ENCODE results near the gene CNNM2. TPM values are rescaled to one million over a fixed set of nuclear protein-coding genes. Genes with fewer than 3 reads are reported as not detected.

The CNNM2 gene
- total and polyA plus RNA-seq, 4 experiments from 2014 or later, result 3.2 to 14.4 (median 8.2) TPM

DNA sequence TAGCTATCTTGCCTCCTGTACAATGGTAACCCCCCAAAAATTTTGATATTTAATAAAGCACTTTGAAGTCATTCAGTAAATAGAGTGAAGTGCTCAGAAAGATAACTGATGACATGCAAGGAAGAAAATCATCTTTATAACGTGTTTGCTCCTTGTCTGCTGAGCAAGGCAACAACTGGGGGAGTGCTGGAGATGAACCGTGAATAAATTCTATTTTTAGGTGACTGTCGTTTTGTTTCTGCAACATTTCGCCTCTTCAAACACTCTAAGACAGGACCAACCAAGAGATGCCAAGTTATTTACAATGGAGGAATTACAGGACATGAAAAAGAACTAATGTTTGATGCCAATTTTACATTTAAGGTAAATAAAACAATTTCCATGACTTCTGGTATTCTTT lies 39.5 kb upstream of the CNNM2 start:
- ChIA-PET CTCF (ENCODE audit: partially characterized antibody) (no interaction called here), POLR2A (ENCODE audit: partially characterized antibody) (no interaction called here)
- H3K9me3 Mint-ChIP-seq, result no peaks in the 10 kb centered on the region
- H3K36me3 Mint-ChIP-seq, result peaks cover 5 to 7% of the 10 kb centered on the region in 2 donors
- no peaks in the 10 kb centered on the region for H3K27me3 Mint-ChIP-seq
- intact Hi-C loops (cut with micrococcal nuclease), result no loop called here
- H3K4me3 Mint-ChIP-seq, result peak overlapping the region in 1 of 8 donors; percentile 66
- H3K4me1 ChIP-seq (ENCODE audit: insufficient read depth, low read length), result no peaks in the 10 kb centered on the region
- no peaks in the 10 kb centered on the region for H3K36me3 ChIP-seq (ENCODE audit: insufficient read depth, low read length)
- no peak for DNase-seq
- no peaks in the 10 kb centered on the region for H3K27me3 ChIP-seq (ENCODE audit: insufficient read depth, low read length)
- no peaks in the 10 kb centered on the region for H3K9me3 ChIP-seq (ENCODE audit: control insufficient read depth in 1 of 2, low read length in 2 of 2)
- H3K4me1 Mint-ChIP-seq, result no peaks in the 10 kb centered on the region
- no peak overlapping the region for H3K27ac Mint-ChIP-seq
- no peak overlapping the region for H3K4me3 ChIP-seq (ENCODE audit: low read length in 2 of 2)
- H3K27ac ChIP-seq (ENCODE audit: low read depth, low read length), result no peak overlapping the region

DNA sequence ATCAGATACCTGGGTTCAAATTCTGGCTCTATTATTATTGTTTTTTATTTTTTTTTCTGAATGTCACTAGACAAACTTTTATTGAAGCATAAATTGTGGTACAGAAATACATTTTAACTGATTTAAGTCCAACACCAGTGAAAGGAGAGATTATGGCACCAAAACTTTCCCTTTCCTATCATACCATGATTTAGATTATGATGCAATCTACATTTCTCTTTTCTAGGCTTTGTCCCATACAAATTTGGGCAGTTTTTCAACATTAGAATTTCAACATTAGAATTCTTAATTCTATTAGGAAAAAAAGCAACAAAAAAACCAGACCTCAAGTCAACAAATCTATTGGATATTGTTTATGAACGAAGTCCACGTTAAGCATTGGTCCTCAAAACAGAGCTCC lies 37.8 kb upstream of the CNNM2 start:
- Mint-ChIP-seq H3K4me3 (no peak overlapping the region), H3K36me3 (peaks cover 5 to 7% of the 10 kb centered on the region in 2 donors), H3K4me1 (no peaks in the 10 kb centered on the region), H3K27me3 (no peaks in the 10 kb centered on the region), H3K9me3 (no peaks in the 10 kb centered on the region), H3K27ac (no peak overlapping the region)
- no peak for DNase-seq
- POLR2A ChIA-PET (ENCODE audit: partially characterized antibody), result no interaction called here
- no peaks in the 10 kb centered on the region for H3K9me3 ChIP-seq (ENCODE audit: control insufficient read depth in 1 of 2, low read length in 2 of 2)
- no peaks in the 10 kb centered on the region for H3K4me1 ChIP-seq (ENCODE audit: insufficient read depth, low read length)
- no peaks in the 10 kb centered on the region for H3K36me3 ChIP-seq (ENCODE audit: insufficient read depth, low read length)
- no peak overlapping the region for H3K27ac ChIP-seq (ENCODE audit: low read depth, low read length)
- CTCF ChIA-PET (ENCODE audit: partially characterized antibody), result no interaction called here
- no peak overlapping the region for H3K4me3 ChIP-seq (ENCODE audit: low read length in 2 of 2)
- H3K27me3 ChIP-seq (ENCODE audit: insufficient read depth, low read length), result no peaks in the 10 kb centered on the region
- intact Hi-C loops (cut with micrococcal nuclease), result no loop called here

DNA sequence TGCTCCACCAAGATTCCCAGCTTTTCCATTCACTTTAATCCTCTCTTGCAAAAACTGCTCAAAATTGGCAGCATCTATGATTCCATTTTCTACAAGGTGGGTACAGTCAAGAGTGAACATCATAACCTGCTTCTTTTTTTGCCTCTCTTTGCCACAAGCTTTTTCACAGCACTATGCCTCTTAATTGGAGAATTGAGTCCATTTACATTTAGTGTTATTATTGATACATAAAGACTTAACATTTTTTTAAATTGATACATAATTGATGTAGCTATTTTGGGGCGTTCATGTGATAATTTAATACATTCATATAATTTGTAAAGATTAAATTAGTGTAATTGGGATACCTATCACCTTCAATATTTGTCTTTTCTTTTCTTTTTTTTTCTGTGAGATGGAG lies 30.0 kb upstream of the CNNM2 start:
- H3K9me3 Mint-ChIP-seq, result no peaks in the 10 kb centered on the region
- POLR2A ChIA-PET (ENCODE audit: partially characterized antibody), result no interaction called here
- no peak overlapping the region for H3K4me3 Mint-ChIP-seq
- peaks cover 0 to 5% of the 10 kb centered on the region in 2 donors for H3K36me3 Mint-ChIP-seq
- intact Hi-C loops (cut with micrococcal nuclease), result no loop called here
- Histone ChIP-seq H3K4me3 (ENCODE audit: low read length in 2 of 2) (no peak overlapping the region), H3K27me3 (ENCODE audit: insufficient read depth, low read length) (no peaks in the 10 kb centered on the region), H3K4me1 (ENCODE audit: insufficient read depth, low read length) (no peaks in the 10 kb centered on the region), H3K27ac (ENCODE audit: low read depth, low read length) (no peak overlapping the region), H3K9me3 (ENCODE audit: control insufficient read depth in 1 of 2, low read length in 2 of 2) (no peaks in the 10 kb centered on the region), H3K36me3 (ENCODE audit: insufficient read depth, low read length) (no peaks in the 10 kb centered on the region)
- H3K27ac Mint-ChIP-seq, result no peak overlapping the region
- H3K27me3 Mint-ChIP-seq, result no peaks in the 10 kb centered on the region
- CTCF ChIA-PET (ENCODE audit: partially characterized antibody), result interaction anchor here (1.4 kb wide), 1 partner anchor 123 kb away, joined by 3 read pairs; no protein-coding TSS in a partner anchor
- H3K4me1 Mint-ChIP-seq, result no peaks in the 10 kb centered on the region
- DNase-seq, result no peak

DNA sequence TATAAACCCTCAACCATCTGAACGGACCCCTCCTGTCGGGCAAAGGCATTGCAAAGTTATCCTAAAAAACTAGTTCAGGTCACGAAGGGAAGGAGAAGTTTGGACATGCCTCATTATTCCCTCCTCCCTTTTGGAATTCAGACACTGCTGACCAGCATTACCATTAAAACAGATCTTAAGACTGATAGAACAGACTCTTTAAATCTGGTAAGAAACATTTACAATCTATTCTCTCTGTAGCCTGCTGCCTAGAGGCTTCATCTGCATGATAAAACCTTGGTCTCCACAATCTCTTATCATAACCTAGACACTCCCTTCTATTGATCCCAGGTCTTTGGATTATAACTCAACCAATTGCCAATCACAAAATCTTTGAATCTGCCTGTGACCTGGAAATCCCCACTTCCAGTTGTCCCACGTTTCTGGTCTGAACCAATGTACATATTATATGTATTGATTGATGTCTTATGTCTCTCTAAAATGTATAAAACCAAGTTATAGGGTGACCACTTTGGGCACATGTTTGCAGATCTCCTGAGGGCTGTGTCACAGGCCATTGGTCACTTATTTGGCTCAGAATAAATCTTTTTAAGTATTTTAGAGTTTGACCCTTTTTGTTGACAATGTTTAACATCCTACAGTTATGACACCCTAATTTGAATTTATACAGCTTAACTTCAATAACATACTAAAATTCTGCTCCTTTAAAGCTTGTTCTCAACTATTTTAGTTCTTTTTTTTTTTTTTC lies 23.5 kb upstream of the CNNM2 start:
- Mint-ChIP-seq H3K4me1 (no peaks in the 10 kb centered on the region), H3K4me3 (no peak overlapping the region), H3K9me3 (no peaks in the 10 kb centered on the region), H3K27me3 (no peaks in the 10 kb centered on the region), H3K27ac (no peak overlapping the region), H3K36me3 (peaks cover 5 to 11% of the 10 kb centered on the region in 2 donors)
- no peak for DNase-seq
- ChIA-PET CTCF (ENCODE audit: partially characterized antibody) (no interaction called here), POLR2A (ENCODE audit: partially characterized antibody) (no interaction called here)
- H3K4me1 ChIP-seq (ENCODE audit: insufficient read depth, low read length), result no peaks in the 10 kb centered on the region
- H3K27me3 ChIP-seq (ENCODE audit: insufficient read depth, low read length), result no peaks in the 10 kb centered on the region
- no peak overlapping the region for H3K27ac ChIP-seq (ENCODE audit: low read depth, low read length)
- H3K9me3 ChIP-seq (ENCODE audit: control insufficient read depth in 1 of 2, low read length in 2 of 2), result no peaks in the 10 kb centered on the region
- intact Hi-C loops (cut with micrococcal nuclease), result no loop called here
- no peak overlapping the region for H3K4me3 ChIP-seq (ENCODE audit: low read length in 2 of 2)
- H3K36me3 ChIP-seq (ENCODE audit: insufficient read depth, low read length), result no peaks in the 10 kb centered on the region

DNA sequence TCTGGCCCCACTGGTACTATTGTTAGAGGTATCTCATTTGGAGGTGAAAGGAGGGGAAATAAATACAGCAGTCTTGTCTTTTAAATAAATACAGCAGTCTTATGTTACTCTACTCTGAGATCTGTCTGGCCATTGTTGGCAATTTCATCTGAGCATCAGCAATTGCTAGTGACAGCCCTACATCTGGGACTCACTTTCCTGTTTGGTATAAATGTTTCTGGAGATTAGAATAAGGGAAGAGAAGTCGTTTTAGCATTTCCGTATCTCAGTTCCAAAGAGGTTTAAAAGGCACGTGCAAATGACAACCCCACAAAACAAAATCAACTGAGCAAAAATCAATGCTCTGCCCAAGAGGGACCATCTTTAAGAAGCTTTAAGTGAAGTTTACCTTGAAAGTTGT lies 18.1 kb upstream of the CNNM2 start:
- ChIA-PET POLR2A (ENCODE audit: partially characterized antibody) (no interaction called here), CTCF (ENCODE audit: partially characterized antibody) (no interaction called here)
- H3K9me3 ChIP-seq (ENCODE audit: control insufficient read depth in 1 of 2, low read length in 2 of 2), result no peaks in the 10 kb centered on the region
- H3K4me3 ChIP-seq (ENCODE audit: low read length in 2 of 2), result no peak overlapping the region
- no peak overlapping the region for H3K4me3 Mint-ChIP-seq
- no peaks in the 10 kb centered on the region for H3K36me3 Mint-ChIP-seq
- peak overlapping the region in 1 of 7 donors; percentile 10 for H3K27ac Mint-ChIP-seq
- no peak for DNase-seq
- no peak overlapping the region for H3K27ac ChIP-seq (ENCODE audit: low read depth, low read length)
- H3K36me3 ChIP-seq (ENCODE audit: insufficient read depth, low read length), result no peaks in the 10 kb centered on the region
- H3K4me1 ChIP-seq (ENCODE audit: insufficient read depth, low read length), result no peaks in the 10 kb centered on the region
- no peaks in the 10 kb centered on the region for H3K9me3 Mint-ChIP-seq
- no peaks in the 10 kb centered on the region for H3K4me1 Mint-ChIP-seq
- no peaks in the 10 kb centered on the region for H3K27me3 ChIP-seq (ENCODE audit: insufficient read depth, low read length)
- intact Hi-C loops (cut with micrococcal nuclease), result no loop called here
- H3K27me3 Mint-ChIP-seq, result no peaks in the 10 kb centered on the region

DNA sequence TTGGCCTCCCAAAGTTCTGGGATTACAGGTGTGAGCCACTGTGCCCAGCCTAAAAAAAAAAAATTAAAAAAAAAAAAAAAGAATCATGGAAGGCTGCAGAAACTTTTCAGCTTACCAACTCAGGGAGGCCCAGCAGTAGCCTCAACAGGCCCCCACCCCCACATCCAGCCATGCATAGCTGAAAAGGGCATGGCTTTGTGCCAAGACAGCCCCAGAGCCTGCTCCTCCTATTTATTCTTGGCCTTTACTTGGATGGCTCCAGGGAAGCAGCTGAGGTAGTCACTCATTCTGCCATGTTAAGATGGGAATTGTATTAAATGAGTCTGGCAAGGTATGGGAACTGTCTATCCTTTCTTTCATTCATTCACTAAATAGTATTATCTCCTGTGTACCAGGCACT lies 13.7 kb upstream of the CNNM2 start:
- Mint-ChIP-seq H3K27me3 (no peaks in the 10 kb centered on the region), H3K4me1 (no peaks in the 10 kb centered on the region), H3K4me3 (no peak overlapping the region), H3K27ac (no peak overlapping the region), H3K36me3 (no peaks in the 10 kb centered on the region), H3K9me3 (no peaks in the 10 kb centered on the region)
- Histone ChIP-seq H3K4me1 (ENCODE audit: insufficient read depth, low read length) (no peaks in the 10 kb centered on the region), H3K4me3 (ENCODE audit: low read length in 2 of 2) (no peak overlapping the region), H3K27ac (ENCODE audit: low read depth, low read length) (no peak overlapping the region), H3K36me3 (ENCODE audit: insufficient read depth, low read length) (no peaks in the 10 kb centered on the region), H3K9me3 (ENCODE audit: control insufficient read depth in 1 of 2, low read length in 2 of 2) (no peaks in the 10 kb centered on the region), H3K27me3 (ENCODE audit: insufficient read depth, low read length) (no peaks in the 10 kb centered on the region)
- DNase-seq, result no peak
- intact Hi-C loops (cut with micrococcal nuclease), result no loop called here
- ChIA-PET CTCF (ENCODE audit: partially characterized antibody) (interaction anchor here (1.2 kb wide), 1 partner anchor 14 kb away, joined by 4 read pairs; the partner anchor contains the start of gene CNNM2), POLR2A (ENCODE audit: partially characterized antibody) (no interaction called here)

DNA sequence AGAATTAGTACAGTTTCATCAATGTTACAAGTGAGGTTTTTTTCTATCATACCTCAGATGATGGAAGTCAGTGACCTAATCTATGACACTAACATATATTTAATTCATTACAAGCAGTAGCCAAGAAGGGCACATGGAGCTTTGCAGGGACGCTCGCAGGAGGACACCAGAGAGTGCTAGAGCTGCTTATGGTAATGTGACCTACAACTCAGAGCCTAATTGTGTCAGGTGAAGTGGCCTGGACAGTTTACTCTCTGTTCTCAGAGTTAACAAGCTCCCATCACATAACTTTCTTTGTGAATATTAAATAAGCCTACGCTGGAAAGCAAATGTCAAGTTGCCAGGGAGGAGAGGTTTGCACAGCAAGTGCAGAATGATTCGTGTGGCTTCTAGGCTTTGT lies 11.6 kb upstream of the CNNM2 start:
- H3K9me3 ChIP-seq (ENCODE audit: control insufficient read depth in 1 of 2, low read length in 2 of 2), result no peaks in the 10 kb centered on the region
- H3K9me3 Mint-ChIP-seq, result no peaks in the 10 kb centered on the region
- H3K4me3 Mint-ChIP-seq, result no peak overlapping the region
- H3K27ac ChIP-seq (ENCODE audit: low read depth, low read length), result no peak overlapping the region
- H3K27ac Mint-ChIP-seq, result no peak overlapping the region
- no peak for DNase-seq
- intact Hi-C loops (cut with micrococcal nuclease), result no loop called here
- H3K4me3 ChIP-seq (ENCODE audit: low read length in 2 of 2), result no peak overlapping the region
- no peaks in the 10 kb centered on the region for H3K27me3 Mint-ChIP-seq
- no peaks in the 10 kb centered on the region for H3K4me1 Mint-ChIP-seq
- H3K36me3 ChIP-seq (ENCODE audit: insufficient read depth, low read length), result no peaks in the 10 kb centered on the region
- H3K4me1 ChIP-seq (ENCODE audit: insufficient read depth, low read length), result no peaks in the 10 kb centered on the region
- no peaks in the 10 kb centered on the region for H3K36me3 Mint-ChIP-seq
- no peaks in the 10 kb centered on the region for H3K27me3 ChIP-seq (ENCODE audit: insufficient read depth, low read length)
- CTCF ChIA-PET (ENCODE audit: partially characterized antibody), result no interaction called here
- POLR2A ChIA-PET (ENCODE audit: partially characterized antibody), result no interaction called here

Measured in CD4-positive, alpha-beta memory T cell (primary cell).